GM15510 (cell line): ENCODE results near the gene EFNB2.

Experiments
- POLR2A ChIP-seq: IDR thresholded peaks from 3 replicates; pipeline ENCODE4 v1.6.1; 2011; ENCODE audit warnings: borderline replicate concordance; ENCODE audit not compliant: insufficient read length; ENCODE audit errors: extremely low read depth

Gene EFNB2

DNA sequence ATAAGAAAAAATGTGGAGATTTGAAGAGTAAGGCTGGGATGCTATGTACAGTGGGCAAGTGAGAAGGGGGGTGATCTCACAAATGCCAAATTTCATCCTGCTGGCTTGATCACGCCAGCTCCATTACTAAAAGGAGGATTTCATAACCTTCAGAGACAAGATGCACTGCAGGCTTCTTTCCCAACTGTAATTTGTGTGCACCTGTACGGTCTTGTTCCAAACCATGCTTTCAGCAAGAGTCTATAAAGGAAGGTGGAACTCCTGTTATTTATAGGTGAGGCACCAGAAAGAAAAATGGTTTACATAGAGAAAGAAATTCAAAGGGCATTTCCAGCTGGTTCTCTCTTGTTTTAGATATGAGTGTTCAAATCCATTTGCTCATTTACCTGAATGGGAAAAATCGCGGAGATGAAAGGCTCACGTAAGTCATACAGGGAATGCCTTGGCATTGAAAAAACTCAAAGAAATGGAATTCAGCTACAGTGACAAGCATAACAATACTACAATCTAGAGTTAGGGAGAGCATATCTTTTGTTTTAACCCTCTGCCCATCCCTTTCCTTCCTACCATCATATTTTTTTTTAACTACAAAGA, 13.3 kb downstream of the EFNB2 start:
- no peak for TF ChIP-seq POLR2A

DNA sequence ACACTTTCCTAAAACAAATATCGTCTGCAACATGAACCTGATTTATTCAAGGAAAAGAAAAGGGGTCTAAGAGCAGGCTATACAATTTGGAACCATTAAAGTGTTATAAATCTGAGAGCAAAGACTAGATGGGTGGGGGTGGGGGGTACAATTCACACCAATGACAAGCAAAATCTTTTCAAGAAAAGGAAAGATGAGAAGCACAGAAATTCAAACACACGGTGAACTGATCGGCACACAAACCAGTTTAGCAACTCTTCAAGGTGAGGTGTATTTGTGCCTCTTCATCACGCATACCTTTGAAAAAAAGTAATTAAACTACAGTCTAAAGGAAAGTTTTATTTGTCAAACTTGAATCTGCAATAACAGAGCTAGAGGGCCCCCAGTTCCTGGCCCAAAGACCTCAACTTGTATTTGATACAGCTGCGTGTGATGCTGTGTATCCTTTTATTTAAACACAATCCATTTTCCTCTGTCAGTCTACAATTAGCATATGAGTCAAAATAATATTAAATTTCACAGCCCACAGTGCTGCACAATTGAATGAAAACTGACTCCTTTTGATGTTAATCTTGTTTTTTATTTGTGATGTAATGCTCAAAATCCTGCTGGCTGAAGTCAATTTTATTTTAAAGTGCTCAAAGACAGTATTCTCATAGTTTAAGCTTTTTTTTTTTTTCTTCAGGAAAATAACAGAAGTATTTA, 14.2 kb downstream of the EFNB2 start:
- TF ChIP-seq POLR2A, result no peak

DNA sequence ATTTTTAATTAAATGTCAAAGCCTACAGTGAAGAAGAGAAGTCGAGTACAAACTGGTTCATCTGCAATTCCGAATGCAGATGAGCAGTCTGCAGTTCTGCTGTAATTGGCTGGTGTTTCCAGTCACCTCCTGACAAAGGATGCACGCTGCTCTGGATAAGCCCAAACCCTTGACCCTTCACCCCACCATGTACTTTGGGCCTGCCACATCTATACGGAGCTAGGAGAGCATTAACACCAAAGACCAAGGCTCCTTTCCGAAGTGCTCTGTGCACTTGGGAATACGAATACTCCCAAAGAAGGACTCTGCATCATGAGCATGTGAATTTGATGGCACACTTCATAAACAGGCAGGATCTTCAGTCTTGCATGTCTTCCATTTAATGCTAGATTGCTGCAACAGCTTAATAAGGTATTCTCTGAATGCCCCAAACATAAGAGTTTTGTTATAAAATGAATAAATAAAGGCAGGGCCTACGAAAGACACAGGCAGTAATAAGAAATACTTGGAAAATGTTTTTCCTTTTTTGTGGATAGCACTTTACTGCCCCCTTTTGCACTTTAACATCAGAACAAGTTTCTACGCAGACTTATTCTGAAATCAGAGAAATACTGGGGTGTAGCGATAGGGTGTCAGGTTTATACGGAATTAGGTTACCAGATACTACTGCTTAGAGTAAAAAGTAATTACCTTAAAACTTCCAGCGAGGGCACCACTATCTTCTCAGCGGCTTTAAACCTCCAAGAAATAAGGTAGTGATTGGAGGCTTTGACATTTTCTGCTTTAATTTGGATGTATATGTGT, 15.0 kb downstream of the EFNB2 start:
- TF ChIP-seq POLR2A, result no peak

DNA sequence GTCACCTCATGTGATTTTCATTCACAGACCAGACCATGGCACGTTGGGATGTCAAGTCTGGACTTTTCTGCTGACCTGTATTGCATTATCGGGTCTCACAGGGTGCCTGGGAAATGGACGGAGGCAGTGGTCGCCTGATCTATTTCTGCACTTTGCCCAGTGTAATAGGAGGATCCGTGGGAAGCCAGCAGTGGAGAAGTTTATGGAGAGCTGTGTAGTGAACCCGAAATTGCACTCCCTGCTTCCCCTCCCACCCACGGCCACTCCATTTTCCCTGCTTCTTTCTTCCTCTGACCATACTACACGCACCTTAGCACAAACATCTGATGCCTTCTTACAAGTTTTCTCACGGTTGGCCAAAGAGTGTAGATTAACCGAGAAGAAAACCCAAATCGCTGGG, 16.9 kb downstream of the EFNB2 start:
- no peak for TF ChIP-seq POLR2A

DNA sequence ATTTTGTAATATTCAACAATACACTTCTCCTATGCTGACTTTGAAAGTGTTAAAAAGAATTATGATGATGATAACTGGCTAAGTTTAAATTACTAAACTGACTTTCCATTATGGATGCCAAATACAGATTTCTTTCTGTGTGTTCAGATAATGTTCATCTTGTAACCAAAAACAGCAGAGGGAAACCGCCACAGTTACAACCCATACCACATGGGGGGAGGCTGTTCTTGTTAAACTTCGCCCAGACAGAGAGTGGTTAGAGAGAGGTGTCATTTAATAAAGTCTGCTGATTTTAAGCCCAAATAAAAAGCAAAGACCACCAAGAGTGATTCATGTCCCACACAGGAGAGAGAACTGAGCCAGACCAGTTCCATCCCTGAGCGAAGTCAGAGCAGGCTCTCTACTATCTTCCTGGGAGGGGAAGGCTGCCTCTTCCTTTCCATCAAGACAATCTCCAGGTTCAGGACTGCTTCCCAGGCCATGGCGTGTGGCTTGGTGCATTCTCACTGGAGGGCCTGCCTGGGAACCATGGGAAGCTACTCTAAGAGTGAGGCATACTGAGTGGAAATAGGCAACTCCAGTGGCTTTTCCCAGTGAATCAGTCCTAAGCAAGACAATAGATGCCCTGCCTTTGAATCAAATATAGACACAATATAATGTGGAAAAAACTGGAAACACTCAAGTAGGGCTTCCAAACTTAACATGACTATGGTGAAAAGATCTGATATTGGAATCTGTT, 18.2 kb downstream of the EFNB2 start:
- no peak for TF ChIP-seq POLR2A

DNA sequence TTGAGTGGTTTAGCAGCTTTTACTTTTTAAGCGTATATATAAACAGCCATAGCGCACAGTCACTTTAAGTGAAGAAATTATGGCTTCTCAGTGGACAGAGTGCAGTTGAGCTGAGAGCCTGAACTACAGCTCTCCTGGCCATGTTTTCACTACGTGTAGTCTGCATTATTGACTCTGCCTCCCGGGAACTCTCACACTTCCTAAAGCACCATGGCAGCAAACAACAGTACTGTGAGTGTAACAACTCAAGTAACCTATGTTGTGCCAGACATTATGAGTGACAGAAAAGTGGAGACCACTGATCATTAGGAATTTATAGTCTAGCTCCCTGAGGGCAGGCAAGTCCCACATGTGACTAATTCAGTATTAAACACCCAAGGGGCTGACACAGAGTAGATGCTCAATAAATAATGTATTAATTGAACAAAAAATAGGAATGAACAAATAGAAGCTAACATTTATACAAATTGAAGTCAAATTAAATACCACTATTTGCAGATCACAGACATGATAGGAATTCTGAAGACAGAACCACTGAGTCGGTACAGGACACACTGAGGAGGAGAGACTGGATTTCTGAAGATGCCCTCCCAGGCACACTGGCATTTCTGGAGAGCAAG, 19.7 kb downstream of the EFNB2 start:
- no peak for TF ChIP-seq POLR2A

DNA sequence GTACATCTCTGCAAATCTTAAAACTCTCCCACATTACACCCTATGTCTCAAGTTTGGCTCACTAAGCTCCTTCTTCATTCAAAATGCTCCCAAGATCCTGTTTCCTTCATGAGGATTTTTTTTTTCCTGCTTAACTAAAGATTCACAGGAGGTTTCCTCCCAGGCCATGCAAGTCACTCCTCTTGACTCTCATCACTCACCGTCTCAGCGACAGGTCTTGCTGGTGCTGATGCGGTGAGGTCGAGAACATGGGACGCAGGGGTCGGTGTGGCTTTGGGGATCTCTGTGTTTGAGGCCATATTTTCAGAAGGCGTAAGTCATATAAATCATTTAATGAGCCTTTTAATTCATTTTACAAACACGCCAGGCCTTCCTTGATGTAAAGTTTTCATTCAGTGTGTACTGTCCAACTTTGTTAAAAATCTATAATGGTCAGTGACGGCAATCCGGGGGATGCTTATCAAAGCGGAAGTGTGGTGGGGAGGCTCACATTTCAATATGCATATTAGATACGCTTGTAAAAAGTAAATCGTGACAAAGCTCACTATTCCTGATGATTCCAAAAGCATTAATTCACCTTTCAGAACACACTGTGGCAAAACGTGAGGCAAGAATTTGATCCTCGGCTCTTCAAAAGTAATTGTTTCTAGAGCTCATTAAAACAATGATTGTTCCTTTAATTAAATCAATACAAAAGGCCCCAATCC, 20.4 kb downstream of the EFNB2 start:
- TF ChIP-seq POLR2A, result no peak

DNA sequence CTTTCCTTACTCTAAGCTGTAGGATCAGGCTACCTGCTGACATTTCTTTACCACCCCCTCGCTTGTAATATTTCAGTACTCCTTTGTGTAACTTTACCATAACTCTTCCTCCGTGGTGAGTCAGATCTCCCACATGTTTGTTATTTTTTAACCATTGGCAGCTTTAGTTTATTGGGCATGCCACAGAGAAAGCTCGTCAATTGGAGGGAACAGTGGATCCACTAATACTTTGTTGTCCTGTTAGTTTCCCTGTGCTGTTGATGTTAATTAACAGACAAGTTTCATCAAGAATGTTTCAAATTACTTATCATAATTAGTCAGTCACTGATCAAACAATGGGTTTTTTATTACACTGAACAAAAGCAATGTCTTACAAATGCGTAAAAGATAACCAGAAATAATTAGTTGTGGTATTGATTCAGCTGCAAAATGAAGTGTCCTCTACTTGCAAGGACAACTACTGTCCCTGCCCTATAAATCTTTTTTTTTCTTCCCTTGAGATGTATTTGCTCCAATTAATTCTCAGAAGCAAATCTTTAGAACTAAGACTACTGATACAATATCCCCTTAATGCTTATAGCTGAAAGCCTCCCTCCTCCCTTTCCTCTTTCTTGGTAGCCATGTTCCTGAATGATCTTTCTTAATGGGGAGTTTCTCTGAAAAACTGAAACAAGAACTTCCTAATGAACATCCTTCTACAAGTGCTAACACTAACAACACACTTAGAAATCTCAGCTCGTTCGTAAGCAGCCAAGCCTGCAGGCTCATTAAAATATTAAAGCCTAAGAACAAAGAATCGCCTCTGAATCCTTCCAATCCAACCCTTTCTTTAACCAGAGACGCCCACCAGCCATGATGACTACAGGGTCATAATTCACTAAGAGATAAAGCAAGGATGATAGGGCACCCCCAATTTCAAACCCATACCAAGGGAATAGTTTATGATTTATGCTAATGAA, 22.2 kb downstream of the EFNB2 start:
- TF ChIP-seq POLR2A, result no peak

DNA sequence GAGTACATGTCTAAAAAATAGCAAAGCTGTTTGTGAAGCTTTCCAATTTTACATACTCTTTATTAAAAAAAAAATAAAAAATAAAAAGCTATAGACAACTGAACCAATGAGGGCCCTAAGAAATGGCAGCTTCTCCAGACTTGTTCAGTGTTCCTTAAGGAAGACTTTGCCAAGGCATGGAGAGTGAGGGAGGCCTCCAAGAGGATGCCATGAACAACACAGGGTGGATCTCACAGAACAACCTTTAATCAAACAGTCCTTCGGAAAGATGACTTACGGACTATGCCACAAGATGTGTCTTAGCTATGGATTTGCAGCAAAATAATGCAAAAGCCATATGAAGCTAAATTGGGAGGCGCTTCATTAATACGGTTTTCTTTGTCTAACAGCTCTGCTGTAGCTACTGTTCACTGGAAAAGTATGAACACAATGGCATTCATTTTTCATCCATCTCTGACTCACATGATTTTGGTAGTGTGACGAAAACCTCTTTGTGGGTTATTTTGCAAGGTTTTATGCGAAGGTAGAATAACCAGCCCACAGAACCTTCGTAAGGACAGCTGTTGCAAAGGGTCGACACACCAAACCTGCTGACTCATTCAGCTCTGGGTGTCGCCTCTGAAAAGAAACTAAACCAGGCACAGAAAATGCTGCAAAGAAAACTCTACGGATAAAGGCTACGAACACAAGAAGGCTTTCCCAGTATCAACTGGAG, 27.7 kb downstream of the EFNB2 start:
- TF ChIP-seq POLR2A, result no peak

DNA sequence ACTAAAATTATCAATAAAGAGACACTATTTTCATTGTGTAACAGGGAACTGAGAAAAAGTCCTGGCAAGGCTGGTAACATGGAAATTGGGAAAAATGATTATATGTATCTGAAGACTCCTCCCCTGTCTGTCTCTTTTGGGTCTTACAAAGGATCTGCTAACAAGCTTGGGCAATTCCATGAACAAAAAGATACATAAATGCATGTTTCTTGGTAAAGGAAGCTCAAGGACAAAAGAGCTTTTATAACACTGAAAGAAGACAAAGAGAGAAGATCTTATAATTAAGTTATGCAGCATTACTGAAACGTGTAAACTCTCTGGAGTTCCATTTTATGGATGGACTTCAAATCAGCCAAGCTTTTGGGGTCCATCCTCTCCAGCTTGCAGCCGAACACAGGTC, 29.2 kb downstream of the EFNB2 start:
- no peak for TF ChIP-seq POLR2A

DNA sequence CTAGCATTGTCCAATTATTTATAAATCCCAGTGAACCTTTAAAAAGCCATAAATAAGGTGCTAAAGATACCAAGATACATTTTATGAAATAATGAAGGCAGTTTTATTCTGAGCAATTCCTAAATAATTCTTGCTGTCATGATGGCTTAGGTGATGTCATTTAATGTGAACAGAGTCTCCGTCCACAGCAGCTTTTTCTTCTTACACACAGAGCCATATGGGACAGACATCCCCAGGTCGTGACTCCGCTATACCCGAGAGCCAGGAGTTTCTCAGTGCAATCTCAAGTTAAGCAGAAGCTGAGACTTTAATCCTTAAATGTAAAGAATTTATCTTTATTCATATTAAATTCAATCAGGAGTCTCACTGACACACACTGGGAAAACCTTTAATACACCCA, 29.7 kb downstream of the EFNB2 start:
- TF ChIP-seq POLR2A, result no peak

DNA sequence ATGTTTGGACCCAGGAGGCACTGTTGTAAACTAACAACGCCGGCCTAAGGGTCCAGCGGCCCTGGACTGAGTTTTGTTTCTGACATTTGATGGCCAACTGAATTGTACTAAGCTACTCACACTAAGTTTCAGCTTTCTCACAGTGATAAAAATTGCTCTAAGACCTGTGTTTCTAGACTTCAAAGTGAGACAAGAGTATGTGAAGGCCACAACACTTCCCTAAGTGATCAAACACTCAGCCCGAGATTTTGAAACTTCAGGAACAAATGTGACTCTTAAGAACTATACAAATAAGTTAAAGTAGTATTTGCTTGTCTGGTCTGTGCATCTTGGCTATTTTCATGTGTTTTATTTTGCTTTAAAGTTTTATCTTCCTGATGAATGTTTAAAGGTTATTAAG, 30.2 kb downstream of the EFNB2 start:
- no peak for TF ChIP-seq POLR2A
